Measurements from ENCODE around the gene FBN2.

Gene FBN2

DNA sequence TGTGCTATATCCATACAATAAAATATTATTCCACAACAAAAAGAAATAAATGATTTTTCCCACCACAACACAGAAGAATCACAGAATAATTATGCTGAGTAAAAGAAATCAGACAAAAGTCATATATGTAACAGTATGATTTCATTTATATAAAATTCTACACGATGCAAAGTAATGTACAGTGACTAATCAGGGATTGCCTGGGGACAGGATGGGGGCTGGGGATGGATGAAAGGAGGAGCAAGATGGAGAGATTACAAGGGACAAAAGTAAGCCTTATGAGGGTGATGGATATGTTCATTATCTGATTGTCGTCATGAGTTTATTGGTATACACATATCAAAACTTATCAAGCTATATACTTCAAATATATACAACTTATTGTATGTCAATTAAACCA, 154.0 kb downstream of the FBN2 start:
- no peak overlapping the region for H3K4me3 ChIP-seq (ENCODE audit: low read depth, low read length)
- TF ChIP-seq CTCF (IDR thresholded peaks at IDR 0.05; ENCODE audit: insufficient read depth, low read depth, low read length, missing control alignments): no peak
- DNase-seq (ENCODE audit: low read depth): no peak

GRCh38 chr5:128380337-128380736, 157.7 kb downstream of the FBN2 start:
- no peak for TF ChIP-seq CTCF (IDR thresholded peaks at IDR 0.05; ENCODE audit: insufficient read depth, low read depth, low read length, missing control alignments)
- H3K4me3 ChIP-seq (ENCODE audit: low read depth, low read length): no peak overlapping the region
- DNase-seq (ENCODE audit: low read depth): no peak

DNA sequence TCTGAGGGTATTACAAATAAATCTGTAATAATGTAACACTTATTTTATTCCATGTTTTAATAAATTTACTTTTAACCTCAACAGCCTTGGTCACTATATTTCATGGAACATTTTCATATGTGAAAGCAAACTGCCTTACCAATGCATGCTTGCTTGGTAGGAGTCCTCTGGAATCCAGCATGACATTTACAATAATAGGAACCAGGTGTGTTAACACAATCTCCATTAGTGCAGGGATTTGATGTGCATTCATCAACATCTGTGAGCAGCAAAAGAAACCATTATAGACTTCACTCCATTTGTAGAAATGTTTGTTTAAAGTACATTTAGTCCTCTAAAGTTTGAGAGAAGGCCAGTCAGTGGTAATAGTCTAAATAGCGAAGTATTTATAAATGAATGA, 159.4 kb downstream of the FBN2 start:
- no peak for TF ChIP-seq CTCF (IDR thresholded peaks at IDR 0.05; ENCODE audit: insufficient read depth, low read depth, low read length, missing control alignments)
- DNase-seq (ENCODE audit: low read depth): no peak
- no peak overlapping the region for H3K4me3 ChIP-seq (ENCODE audit: low read depth, low read length)

- no peak for DNase-seq (ENCODE audit: low read depth)
- no peak for TF ChIP-seq CTCF (IDR thresholded peaks at IDR 0.05; ENCODE audit: insufficient read depth, low read depth, low read length, missing control alignments)
- H3K4me3 ChIP-seq (ENCODE audit: low read depth, low read length): no peak overlapping the region
Observed at GRCh38 chr5:128378196-128378595, 159.8 kb downstream of the FBN2 start.

DNA sequence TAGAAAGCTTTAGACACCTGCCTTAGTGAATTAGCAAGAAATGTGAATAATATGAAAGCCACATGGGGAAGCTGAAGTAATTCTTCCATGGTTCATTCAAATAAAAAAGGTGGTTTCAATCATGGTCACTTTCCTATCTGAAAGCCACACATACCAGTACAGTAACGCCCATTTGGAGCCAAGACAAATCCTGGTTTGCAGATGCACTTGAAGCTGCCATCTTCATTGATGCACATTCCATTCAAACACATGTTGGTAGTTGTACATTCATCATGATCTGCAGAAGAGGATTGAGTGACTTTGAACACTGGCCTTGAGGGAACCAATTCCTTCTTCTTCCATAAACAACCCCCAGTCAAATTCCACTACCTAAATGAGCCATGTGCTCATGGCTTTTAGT, 161.5 kb downstream of the FBN2 start:
- no peak for DNase-seq (ENCODE audit: low read depth)
- no peak for TF ChIP-seq CTCF (IDR thresholded peaks at IDR 0.05; ENCODE audit: insufficient read depth, low read depth, low read length, missing control alignments)
- no peak overlapping the region for H3K4me3 ChIP-seq (ENCODE audit: low read depth, low read length)

GRCh38 chr5:128366147-128366546, 171.9 kb downstream of the FBN2 start:
- no peak for TF ChIP-seq CTCF (IDR thresholded peaks at IDR 0.05; ENCODE audit: insufficient read depth, low read depth, low read length, missing control alignments)
- no peak overlapping the region for H3K4me3 ChIP-seq (ENCODE audit: low read depth, low read length)
- no peak for DNase-seq (ENCODE audit: low read depth)

DNA sequence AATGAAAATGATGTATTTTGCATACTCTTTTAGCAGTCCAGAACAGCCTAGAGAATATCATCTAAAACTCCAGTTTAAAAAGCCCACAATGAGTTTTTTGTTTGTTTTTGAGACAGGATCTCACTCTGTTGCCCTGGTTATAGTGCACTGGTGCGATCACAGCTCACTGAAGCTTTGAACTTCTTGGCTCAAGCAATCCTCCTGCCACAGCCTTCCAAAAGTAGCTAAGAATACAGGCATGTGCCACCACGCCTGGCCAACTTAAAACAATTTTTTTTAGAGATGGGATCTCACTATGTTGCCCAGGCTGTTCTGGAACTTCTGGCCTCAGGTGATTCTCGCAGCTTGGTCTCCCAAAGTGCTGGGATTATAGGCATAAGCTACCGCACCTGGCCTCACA, 175.7 kb downstream of the FBN2 start:
- DNase-seq (ENCODE audit: low read depth): no peak
- H3K4me3 ChIP-seq (ENCODE audit: low read depth, low read length): no peak overlapping the region
- TF ChIP-seq CTCF (IDR thresholded peaks at IDR 0.05; ENCODE audit: insufficient read depth, low read depth, low read length, missing control alignments): no peak

All from GM12865 (cell line).